T-helper 1 cell treated with Interleukin-12 subunit alpha and Interleukin-12 subunit beta and Interleukin-4 antibody, amounts not matched to agents 30 ng/mL and 1 ng/mL, for 36 hours (primary cell): ENCODE results near the gene ATP8B1. TPM values are rescaled to one million over a fixed set of nuclear protein-coding genes. Genes with fewer than 3 reads are reported as not detected.

Source experiments
- intact Hi-C: fragments of 100-400 bp; cut with micrococcal nuclease; formaldehyde crosslinking; loops from one replicate; pipeline ENCODE4 v1.15.1; 2024
- total RNA-seq: library from RNA; stranded (reverse); gene quantifications from 2 replicates; pipeline ENCODE4 v1.2.3, GENCODE V29; 2022

The ATP8B1 gene
- total RNA-seq, 1 donor from 2014 or later, result not detected

GRCh38 chr18:57630002-57630753, 172.9 kb downstream of the ATP8B1 start:
- intact Hi-C loops, result loop anchor here (1.0 to 5.0 kb wide), 4 partner anchors 9 to 507 kb away; partner anchors contain the start of genes FECH and NARS1

DNA sequence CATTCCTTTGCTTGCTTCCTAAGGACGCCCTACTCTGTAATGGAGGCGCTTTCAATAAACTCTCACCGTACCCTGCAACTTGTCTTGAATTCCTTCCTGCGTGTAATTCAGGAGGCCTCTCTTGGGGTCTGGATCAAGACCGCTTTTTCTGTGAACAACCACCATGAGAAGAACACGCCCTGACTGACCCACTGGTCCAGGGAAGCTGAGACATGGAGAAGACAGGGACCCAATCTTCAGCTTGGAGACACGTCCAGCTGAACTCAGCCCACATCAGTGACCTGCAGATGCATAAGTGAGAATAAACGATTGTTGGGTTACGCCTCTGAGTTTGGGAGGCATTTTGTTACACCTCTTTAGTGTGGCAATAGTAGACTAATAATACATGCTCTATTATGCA, 173.7 kb downstream of the ATP8B1 start:
- intact Hi-C loops, result no loop called here

DNA sequence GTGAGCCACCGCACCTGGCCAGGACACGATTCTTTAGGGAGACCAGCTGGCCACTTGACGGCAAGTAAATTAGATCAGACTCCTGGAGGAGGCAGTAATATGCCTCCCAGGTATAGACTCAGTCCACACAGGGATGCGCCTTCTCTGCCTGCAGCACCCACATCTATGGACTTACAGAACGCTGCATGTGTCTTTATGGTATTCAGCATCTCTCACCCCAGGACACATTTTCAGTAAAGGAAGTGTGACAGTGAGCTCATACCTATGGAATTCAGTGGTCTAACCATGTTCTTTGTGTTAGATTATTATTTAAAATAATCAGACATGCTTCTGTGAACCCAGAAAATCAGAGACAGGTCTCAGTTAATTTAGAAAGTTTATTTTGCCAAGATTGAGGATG, 175.6 kb downstream of the ATP8B1 start:
- intact Hi-C loops, result no loop called here

DNA sequence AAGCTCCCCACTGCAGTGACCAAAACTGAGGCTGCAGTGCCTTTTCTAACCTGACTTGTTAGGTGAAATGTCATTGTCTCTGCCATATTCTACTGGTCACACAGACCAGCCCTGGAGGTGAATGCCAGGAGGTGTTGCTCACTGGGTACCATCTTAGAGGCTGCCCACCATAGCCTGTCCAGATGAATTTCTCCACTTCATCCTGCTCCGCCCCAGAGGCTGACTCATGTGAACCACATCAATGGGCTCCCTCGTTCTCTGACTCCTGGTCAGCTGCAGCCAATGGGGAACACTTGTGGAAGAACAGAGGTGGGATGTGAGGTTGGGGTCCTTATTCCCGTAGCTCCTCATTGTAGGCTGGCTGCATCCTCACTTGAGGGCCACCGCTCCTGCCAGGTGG, 178.1 kb downstream of the ATP8B1 start:
- intact Hi-C loops, result loop anchor here (5.0 kb wide), 3 partner anchors 207 to 1732 kb away; partner anchors contain the start of gene LMAN1

- intact Hi-C loops, result loop anchor here (1.0 to 5.0 kb wide), 8 partner anchors 9 to 1736 kb away; partner anchors contain the start of genes FECH, LMAN1, TXNL1 and WDR7
Observed at GRCh38 chr18:57621246-57621604, 181.9 kb downstream of the ATP8B1 start.

GRCh38 chr18:57619876-57620275, 183.2 kb downstream of the ATP8B1 start:
- intact Hi-C loops, result loop anchor here (5.0 kb wide), 3 partner anchors 212 to 1737 kb away; partner anchors contain the start of gene LMAN1

DNA sequence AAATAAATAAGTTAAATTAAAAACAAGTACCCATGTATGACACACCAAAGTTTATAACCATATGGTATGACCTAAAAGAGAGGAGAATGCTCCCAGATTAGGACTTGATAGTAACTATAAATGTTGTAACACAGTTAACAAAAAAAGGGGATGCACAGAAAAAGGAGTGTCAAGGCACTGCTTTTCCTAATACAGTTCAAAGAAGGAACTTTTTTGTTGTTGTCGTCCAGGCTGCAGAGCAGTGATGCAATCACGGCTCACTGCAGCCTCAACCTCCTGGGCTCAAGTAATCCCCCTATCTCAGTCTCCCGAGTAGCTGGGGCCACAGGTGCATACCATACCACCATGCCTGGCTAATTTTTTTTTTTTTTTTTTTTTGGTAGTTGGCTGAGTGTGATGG, 184.2 kb downstream of the ATP8B1 start:
- intact Hi-C loops, result no loop called here

GRCh38 chr18:57603871-57604270, 199.2 kb downstream of the ATP8B1 start:
- intact Hi-C loops, result no loop called here

Other genes with a start within 250 kb of the ATP8B1 start
- 19.1 and 20.4 TPM in 2 replicates for gene FECH, start 216.6 kb downstream of the ATP8B1 start, total RNA-seq
- 97.7 and 105 TPM in 2 replicates for gene NARS1, start 181.5 kb downstream of the ATP8B1 start, total RNA-seq
- 4.3 and 4.6 TPM in 2 replicates for gene NEDD4L, start 240.9 kb upstream of the ATP8B1 start, total RNA-seq